ENCODE measurements around the gene SEPTIN14. TPM values are rescaled to one million over a fixed set of nuclear protein-coding genes. Genes with fewer than 3 reads are reported as not detected.
"Not testable (repeated sequence)": the region's sequence is repeated elsewhere in the genome, so short reads cannot be mapped to it uniquely, and the experiment has no call there.

The SEPTIN14 gene
- total RNA-seq, 6 experiments from 2014 or later, result not detected

DNA sequence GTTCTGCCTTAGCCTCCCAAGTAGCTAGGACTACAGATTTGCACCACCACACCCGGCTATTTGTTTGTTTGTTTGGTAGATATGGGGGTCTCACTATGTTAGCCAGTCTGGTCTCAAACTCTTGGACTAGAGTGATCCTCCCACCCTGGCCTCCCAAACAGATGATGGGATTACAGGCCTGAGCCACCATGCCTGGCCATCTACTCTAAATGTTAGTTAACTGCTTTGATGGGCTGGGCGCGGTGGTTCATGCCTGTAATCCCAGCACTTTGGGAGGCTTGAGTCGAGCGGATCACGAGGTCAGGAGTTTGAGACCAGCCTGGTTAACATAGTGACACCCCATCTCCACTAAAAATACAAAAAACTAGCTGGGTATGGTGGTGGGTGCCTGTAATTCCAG lies 74.8 kb downstream of the SEPTIN14 start:
- Histone ChIP-seq H3K9me3 (no peaks in the 10 kb centered on the region), H3K4me3 (no peak overlapping the region), H3K4me1 (no peaks in the 10 kb centered on the region), H3K27ac (no peak overlapping the region), H3K36me3 (no peaks in the 10 kb centered on the region), H3K27me3 (no peaks in the 10 kb centered on the region)
- ATAC-seq (no peak), DNase-seq (no peak)
- intact Hi-C loops (cut with DNase I), result no loop called here
- TF ChIP-seq, protein P1, sequence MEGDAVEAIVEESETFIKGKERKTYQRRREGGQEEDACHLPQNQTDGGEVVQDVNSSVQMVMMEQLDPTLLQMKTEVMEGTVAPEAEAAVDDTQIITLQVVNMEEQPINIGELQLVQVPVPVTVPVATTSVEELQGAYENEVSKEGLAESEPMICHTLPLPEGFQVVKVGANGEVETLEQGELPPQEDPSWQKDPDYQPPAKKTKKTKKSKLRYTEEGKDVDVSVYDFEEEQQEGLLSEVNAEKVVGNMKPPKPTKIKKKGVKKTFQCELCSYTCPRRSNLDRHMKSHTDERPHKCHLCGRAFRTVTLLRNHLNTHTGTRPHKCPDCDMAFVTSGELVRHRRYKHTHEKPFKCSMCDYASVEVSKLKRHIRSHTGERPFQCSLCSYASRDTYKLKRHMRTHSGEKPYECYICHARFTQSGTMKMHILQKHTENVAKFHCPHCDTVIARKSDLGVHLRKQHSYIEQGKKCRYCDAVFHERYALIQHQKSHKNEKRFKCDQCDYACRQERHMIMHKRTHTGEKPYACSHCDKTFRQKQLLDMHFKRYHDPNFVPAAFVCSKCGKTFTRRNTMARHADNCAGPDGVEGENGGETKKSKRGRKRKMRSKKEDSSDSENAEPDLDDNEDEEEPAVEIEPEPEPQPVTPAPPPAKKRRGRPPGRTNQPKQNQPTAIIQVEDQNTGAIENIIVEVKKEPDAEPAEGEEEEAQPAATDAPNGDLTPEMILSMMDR (IDR thresholded peaks at IDR 0.05), result no peak
- no peak for TF ChIP-seq POLR2A (IDR thresholded peaks at IDR 0.05)
- 74% methylated on average over 6 of the region's 6 CpGs for WGBS (ENCODE audit: insufficient coverage, low coverage, low lambda C conversion rate, missing lambda C conversion rate)

DNA sequence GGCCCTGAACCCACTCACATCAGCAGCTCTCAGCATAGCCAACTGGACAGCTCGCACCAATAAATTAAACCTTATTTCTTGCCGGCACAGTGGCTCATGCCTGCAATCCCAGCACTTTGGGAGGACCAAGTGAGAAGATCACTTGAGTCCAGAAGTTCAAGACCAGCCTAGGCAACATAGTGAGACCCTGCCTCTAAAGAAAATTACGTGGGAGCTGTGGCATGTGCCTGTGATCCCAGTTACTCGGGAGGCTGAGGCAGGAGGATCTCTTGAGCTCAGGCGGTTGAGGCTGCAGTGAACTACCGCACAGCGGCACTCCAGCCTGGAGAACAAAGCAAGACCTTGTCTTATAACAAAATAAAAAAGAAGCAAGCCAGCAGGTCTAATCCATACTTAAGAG lies 75.7 kb downstream of the SEPTIN14 start:
- no peaks in the 10 kb centered on the region for H3K27me3 ChIP-seq
- no peak for ATAC-seq
- no peaks in the 10 kb centered on the region for H3K9me3 ChIP-seq
- no peak for DNase-seq
- TF ChIP-seq, protein P1 (IDR thresholded peaks at IDR 0.05), result no peak
- TF ChIP-seq POLR2A (IDR thresholded peaks at IDR 0.05), result no peak
- no peak overlapping the region for H3K4me3 ChIP-seq
- no peak overlapping the region for H3K27ac ChIP-seq
- no peaks in the 10 kb centered on the region for H3K4me1 ChIP-seq
- intact Hi-C loops (cut with DNase I), result no loop called here
- H3K36me3 ChIP-seq, result no peaks in the 10 kb centered on the region
- WGBS (ENCODE audit: insufficient coverage, low coverage, low lambda C conversion rate, missing lambda C conversion rate), result 81% methylated on average over 7 of the region's 7 CpGs

DNA sequence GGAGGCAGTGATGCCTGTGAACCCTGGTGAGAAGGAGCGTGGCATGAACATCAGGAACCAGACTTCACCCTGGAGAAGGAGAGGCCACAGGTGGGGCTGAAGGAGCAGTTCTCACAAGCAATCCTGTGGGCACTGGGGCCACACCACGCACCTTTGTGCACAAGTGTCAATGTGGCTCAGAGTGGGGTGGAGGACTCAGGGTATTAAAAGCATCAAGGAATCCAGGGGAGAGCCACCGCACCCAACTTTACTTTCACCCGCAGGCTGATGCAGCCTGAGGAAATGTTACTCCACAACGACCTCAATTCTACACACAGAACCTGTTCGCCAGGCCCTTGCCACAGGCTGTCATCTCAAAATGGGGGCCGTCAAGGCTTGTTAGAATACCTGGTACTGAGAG lies 77.1 kb downstream of the SEPTIN14 start:
- 58% methylated on average over 2 of the region's 7 CpGs for WGBS (ENCODE audit: insufficient coverage, low coverage, low lambda C conversion rate, missing lambda C conversion rate)
- H3K4me3 ChIP-seq; H3K4me1 ChIP-seq; H3K27ac ChIP-seq; DNase-seq; H3K27me3 ChIP-seq; ATAC-seq; intact Hi-C loops (cut with DNase I); H3K9me3 ChIP-seq; H3K36me3 ChIP-seq: not testable (repeated sequence)

DNA sequence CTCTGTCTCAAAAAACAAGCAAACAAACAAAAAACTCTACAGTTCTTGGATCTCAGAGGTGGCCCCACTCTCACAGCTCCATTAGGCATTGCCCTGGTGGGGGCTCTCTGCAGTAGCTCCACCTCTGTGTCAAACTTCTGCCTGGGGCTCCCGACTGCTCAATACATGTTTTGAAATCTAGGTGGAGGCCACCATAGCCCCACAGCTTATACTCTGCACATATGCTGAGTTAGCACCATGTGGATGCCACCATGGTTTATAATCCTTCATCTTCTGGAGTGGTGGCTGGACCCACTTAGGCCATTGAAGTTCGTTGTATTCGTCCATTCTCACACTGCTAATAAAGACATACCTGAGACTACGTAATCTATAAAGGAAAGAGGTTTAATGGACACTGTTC lies 78.4 kb downstream of the SEPTIN14 start:
- intact Hi-C loops (cut with DNase I), result no loop called here
- Histone ChIP-seq H3K4me3 (no peak overlapping the region), H3K9me3 (no peaks in the 10 kb centered on the region), H3K4me1 (no peaks in the 10 kb centered on the region), H3K36me3 (no peaks in the 10 kb centered on the region), H3K27ac (no peak overlapping the region), H3K27me3 (no peaks in the 10 kb centered on the region)
- ATAC-seq (no peak), DNase-seq (no peak)
- 84% methylated on average over 4 of the region's 4 CpGs for WGBS (ENCODE audit: insufficient coverage, low coverage, low lambda C conversion rate, missing lambda C conversion rate)
- TF ChIP-seq, protein P1 (IDR thresholded peaks at IDR 0.05), result no peak
- TF ChIP-seq POLR2A (IDR thresholded peaks at IDR 0.05), result no peak

DNA sequence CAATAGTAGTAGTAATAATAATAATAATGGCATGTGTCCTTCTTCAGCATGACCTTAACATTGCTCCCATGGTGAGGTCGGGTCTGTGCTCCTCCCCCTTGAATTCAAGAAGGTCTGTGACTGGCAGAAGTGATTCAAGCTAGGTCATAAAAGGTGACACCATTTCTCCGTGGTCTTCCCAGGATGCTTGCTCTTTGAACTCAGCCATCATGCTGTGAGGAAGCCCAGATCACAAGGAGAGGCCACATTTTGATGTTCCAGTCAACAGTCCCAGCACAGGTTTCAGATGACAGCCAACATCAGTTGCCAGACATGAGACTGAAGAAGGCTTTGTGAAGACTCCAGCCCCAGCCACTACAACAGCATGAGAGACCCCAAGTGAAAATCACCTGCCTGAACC lies 83.9 kb downstream of the SEPTIN14 start:
- H3K4me1 ChIP-seq, result no peaks in the 10 kb centered on the region
- 0% methylated on average over 1 of the region's 2 CpGs for WGBS (ENCODE audit: insufficient coverage, low coverage, low lambda C conversion rate, missing lambda C conversion rate)
- no peak overlapping the region for H3K4me3 ChIP-seq
- intact Hi-C loops (cut with DNase I), result no loop called here
- H3K27ac ChIP-seq, result no peak overlapping the region
- no peak for TF ChIP-seq POLR2A (IDR thresholded peaks at IDR 0.05)
- TF ChIP-seq, protein P1 (IDR thresholded peaks at IDR 0.05), result no peak
- no peak for ATAC-seq
- DNase-seq, result no peak
- H3K9me3 ChIP-seq, result no peaks in the 10 kb centered on the region
- no peaks in the 10 kb centered on the region for H3K27me3 ChIP-seq
- no peaks in the 10 kb centered on the region for H3K36me3 ChIP-seq
